GM19395 (cell line): ENCODE measurements around the gene CADM4.
"Not testable (repeated sequence)": the region's sequence is repeated elsewhere in the genome, so short reads cannot be mapped to it uniquely, and the experiment has no call there.

ENCODE experiments used
- ATAC-seq: cut with Tn5 transposase; IDR thresholded peaks from one replicate; pipeline ENCODE4 v1.9.1; 2021; ENCODE audit warnings: mild to moderate bottlenecking, moderate library complexity; ENCODE audit not compliant: unreplicated experiment

CADM4 gene, protein sequence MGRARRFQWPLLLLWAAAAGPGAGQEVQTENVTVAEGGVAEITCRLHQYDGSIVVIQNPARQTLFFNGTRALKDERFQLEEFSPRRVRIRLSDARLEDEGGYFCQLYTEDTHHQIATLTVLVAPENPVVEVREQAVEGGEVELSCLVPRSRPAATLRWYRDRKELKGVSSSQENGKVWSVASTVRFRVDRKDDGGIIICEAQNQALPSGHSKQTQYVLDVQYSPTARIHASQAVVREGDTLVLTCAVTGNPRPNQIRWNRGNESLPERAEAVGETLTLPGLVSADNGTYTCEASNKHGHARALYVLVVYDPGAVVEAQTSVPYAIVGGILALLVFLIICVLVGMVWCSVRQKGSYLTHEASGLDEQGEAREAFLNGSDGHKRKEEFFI

DNA sequence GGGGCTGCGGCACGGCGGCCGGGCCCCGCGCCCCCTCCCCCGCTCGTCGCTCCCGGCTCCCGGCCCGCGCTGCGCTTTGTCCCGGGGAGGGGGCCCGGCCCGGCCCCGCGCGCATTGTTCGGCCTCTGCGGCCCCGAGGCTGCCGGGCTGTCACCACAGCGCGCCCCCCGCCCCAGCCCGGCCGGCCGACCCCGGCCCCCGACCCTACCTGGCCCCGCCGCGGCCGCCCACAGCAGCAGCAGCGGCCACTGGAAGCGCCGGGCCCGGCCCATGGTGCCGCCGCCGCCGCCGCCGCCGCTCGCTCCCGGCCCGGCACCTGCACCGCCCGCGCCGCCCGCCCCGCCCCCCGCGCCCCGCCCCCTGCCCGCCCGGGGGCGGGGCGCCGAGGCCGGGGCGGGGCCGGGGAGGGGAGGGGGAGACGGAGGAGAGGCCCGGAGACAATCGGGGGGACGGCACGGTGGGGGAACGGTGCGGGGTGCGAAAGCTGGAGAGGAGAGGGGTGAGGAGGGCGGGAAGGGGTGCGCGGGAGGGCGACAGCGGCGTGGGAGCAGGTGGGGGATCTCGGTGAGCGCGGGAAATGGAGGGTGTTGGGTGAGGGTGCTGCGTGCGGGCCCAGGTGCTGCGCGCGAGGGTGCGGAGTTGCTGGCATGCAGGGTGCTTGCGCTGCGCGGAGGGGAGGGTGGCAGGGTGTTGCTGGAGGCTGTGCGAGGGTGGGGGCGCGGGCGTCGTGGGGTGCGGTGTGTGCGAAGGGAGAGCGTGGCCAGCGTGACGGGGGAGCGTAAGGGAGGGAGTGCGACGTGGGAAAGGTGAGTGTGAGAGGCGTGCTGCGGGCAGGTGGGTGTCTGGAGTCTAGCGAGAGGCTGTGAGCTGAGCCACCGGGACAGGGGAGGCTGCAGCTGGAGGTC lies at the start of gene CADM4:
CADM4 (minus strand) TSS at position 332 of the 905 bp plus-strand sequence; CDS start at position 272, 60 bp downstream.
- no peak for ATAC-seq

- ATAC-seq: no peak
Observed at GRCh38 chr19:43688059-43688701, 48.5 kb upstream of the CADM4 start.

- no peak for ATAC-seq
Observed at GRCh38 chr19:43687660-43687997, 48.0 kb upstream of the CADM4 start.

- no peak for ATAC-seq
Observed at GRCh38 chr19:43684326-43684725, 44.7 kb upstream of the CADM4 start.

DNA sequence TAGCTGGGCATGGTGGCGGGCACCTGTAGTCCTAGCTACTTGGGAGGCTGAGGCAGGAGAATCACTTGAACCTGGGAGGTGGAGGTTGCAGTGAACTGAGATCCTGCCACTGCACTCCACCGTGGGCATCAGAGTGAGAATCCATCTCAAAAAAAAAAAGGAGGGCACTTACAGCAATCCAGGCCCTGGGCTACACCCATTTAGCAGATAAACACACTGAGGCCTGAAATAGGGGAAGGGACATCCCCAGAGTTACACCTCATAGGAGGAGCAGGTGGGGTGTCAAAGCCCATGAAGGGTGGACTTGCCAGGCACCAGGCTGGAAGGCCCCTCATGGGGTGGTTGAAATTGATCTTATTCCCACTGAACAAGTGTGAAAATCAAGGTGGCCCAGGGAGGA lies 44.3 kb upstream of the CADM4 start:
- no peak for ATAC-seq

GRCh38 chr19:43682824-43683661 lies 43.4 kb upstream of the CADM4 start:
- ATAC-seq: no peak

DNA sequence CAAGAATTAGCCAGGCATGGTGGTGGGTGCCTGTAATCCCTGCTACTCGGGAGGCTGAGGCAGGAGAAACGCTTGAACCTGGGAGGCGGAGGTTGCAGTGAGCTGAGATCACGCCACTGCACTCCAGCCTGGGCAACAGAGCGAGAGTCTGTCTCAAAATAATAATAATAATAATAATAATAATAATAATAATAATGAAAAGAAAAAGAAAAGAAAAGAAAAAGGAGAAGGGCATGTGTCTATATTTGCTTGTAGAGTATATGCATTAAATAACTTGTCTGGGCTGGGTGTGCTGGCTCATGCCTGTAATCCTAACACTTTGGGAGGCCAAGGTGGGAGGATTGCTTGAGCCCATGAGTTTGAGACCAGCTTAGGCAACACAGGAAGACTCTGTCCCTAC lies 42.6 kb upstream of the CADM4 start:
- not testable (repeated sequence) for ATAC-seq

DNA sequence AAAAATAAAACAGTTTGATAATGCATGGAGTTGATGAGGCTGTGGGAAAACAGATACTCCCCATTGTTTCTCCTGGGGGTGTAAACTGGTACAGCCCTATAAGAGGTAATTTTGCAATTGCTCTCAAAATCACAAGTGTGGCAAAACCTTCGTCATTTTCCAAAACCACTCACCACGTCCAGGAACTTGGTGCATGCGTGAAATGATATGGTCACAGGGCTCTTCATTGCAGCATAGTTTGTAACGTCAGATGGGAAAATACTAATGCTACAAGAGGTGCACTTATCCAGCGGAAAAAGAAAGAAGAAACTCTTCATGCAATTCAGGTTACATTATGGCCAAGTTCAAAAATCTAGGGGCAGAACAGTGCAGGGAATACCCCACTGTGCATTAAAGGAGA lies 42.2 kb upstream of the CADM4 start:
- ATAC-seq: no peak

GRCh38 chr19:43678512-43679261 lies 39.0 kb upstream of the CADM4 start:
- no peak for ATAC-seq

- no peak for ATAC-seq
Observed at GRCh38 chr19:43675906-43676305, 36.3 kb upstream of the CADM4 start.

DNA sequence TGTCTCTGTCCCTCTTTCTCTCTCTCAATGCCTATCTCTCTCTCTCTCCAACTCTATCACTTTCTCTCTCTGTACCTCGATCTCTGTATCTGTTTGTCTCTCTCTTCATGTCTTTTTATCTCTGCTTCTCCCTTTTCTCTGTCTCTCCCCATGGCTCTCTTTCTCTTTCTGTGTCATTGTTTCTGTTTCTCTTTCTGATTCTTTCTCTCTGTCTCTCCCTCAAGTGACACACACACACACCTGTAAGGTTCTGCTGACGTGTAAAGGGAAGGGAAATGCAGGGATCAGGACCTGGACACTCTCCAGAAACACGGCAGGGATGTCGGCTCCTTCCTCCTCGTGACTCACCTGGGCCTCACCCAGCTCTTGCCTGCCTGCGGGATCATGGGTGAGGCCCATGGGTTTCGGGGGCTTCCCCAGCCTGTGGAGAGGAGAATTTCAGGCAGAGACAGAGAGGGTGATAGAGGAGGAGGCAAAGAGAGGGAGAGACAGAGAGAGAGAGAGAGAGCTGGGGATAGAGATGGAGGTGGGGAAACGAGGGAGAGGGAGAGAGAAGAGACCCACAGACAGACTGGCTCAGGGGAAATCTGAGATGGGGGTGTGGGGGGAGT lies 35.7 kb upstream of the CADM4 start:
- ATAC-seq: no peak

- ATAC-seq: no peak
Observed at GRCh38 chr19:43674596-43674995, 34.9 kb upstream of the CADM4 start.

DNA sequence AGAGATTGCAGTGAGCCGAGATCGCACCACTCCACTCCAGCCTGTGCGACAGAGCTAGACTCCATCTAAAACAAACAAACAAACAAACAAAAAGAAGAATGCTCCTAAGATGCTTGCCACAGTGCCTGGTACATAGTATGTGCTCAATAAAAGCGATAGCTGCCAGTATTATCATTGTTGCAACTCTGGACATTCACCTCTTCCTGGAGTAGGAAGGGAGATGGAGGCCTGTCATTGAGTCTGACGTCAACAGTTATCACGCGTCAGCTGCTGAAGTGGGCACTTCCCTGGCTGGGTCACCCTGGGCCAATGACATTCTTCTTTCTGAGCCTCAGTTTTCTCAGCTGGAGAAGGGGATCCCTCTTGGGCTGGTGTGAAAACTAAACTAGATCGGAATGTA lies 34.5 kb upstream of the CADM4 start:
- no peak for ATAC-seq

DNA sequence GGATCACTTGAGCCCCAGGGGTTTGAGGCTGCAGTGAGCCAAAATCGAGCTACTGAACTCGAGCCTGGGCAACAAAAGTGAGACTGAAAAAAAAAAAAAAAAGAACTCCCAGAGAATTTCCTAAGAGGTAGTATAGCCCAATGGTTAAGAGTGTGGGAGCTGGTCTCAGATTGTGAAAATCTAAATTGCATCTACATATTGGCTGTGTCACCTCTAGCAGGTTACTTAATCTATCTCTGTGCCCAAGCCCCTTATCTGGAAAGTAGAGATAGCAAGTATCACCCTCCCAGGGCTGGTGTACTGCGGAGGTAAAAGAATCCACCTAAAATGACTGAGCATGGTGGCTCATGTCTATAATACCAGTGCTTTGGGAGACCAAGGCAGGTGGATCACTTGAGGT lies 34.0 kb upstream of the CADM4 start:
- no peak for ATAC-seq

DNA sequence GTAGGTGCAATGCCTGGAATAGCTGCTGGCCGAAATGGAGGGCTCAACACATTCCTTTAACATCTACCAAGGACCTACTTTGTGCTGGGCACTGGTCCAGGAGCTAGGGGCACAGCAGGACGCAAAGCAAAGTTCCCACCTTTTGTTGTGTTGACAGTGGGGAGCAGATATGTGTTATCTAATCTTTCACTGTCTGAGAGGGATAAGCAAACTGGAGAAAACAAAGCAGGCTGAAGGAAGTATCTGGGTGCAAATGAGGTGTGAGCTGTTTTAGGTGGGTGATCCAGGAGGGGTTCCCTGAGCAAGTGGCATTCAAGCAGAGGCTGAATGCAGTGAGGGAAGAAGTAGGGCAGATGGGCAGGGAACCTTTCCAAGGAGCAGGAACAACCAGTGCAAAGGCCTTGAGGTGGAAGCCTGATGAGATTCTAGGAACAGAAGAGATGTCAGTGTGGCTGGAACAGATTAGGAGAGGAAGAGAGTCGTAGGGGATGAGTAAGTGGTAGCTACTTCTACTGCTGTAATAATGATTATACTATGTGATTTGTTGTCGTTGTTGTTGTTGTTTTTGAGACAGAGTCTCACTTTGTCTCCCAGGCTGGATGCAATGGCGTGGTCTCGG lies 32.5 kb upstream of the CADM4 start:
- no peak for ATAC-seq

DNA sequence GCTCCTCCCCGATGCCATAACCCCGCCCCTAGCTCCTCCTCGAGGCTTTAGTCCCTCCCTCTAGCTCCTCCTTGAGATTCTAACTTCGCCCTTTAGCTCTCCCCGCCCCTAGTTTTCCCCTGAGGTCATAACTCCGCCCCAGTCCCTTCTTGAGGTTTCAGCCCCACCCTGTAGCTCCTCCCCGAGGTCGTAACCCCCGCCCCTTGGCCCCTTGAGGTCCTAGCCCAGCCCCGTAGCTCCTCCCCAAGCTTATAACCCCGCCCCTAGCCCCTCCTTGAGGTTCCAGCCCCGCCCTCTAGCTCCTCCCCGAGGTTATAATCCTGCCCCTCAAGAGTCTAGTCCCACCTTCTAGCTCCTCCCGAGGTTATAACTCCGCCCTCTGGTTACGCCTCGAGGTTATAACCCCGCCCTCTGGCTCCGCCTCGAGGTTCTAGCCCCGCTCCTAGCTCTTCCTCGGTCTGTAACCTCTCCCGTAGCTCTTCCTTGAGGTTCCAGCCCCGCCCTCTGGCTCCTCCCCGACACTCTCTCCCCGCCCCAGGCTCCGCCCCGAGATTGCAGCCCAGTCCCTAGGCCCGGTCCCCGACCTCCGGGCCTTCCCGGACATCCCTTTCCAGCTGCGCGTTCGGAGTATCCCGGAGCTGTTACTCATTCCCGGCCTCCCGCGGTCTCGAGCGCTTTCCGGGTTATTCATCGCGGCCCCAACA lies 28.9 kb upstream of the CADM4 start:
- ATAC-seq: peak; percentile 84

- no peak for ATAC-seq
Observed at GRCh38 chr19:43667876-43668405, 28.3 kb upstream of the CADM4 start.
